Rectal smooth muscle tissue (tissue), 1 donor: ENCODE measurements around the gene MN1.

Source experiments
- H3K27ac ChIP-seq: one replicate; pipeline ENCODE4 v1.7.0; 2013; ENCODE audit warnings: low read depth, low read length, inconsistent platforms
- H3K27me3 ChIP-seq: one replicate; pipeline ENCODE4 v1.7.0; 2013; ENCODE audit warnings: low read length; ENCODE audit not compliant: control insufficient read depth, insufficient read depth
- H3K36me3 ChIP-seq: one replicate; pipeline ENCODE4 v1.7.0; 2013; ENCODE audit warnings: low read length; ENCODE audit not compliant: control insufficient read depth, insufficient read depth
- H3K4me1 ChIP-seq: one replicate; pipeline ENCODE4 v1.7.0; 2013; ENCODE audit warnings: low read length; ENCODE audit not compliant: control insufficient read depth, insufficient read depth
- H3K4me3 ChIP-seq: one replicate; pipeline ENCODE4 v1.7.0; 2013; ENCODE audit warnings: low read length
- H3K9ac ChIP-seq: one replicate; pipeline ENCODE4 v1.7.0; 2013; ENCODE audit warnings: low read length

MN1 gene

DNA sequence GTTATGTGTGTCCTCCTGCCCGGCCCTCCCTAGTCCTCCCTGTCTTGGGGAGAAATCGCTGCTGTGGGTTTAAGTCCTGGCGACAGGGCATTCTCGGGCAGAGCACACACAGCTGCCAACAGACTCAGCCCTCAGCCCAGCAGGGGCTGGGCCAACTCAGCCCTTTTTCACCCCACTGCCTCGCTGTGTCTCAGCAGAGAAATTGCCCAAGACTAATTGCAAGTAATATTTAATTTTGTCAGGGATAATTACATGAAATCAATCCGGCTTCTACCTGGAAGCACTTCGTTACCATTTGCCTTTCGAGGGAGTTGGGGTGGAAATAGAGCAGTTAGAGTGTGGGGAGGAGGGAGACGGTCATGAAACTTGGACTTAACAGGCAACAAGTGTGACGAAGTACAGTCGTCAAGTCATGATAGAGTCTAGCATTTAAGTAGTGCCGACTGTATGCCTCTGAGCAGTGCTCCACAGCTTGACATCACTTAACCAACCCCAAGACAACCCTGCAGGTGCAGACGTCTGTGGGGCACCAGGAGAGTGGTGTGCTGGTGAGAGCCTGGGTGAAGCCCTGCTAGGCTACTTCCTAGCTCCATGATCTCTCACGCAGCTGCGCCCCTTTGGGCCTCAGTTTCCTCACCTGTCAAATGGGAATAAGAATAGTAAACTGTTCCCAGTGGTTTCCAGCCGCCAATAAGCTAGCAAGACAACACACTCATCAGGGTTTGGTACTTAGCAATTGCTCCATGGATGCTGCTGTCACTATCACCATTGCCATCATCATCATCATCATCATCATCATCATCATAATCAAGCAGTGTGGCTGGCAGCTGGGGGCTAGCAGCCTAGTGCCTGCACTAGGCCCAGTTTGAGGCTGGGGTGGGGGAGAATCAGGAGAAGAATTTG lies 29.2 kb downstream of the MN1 start:
- Histone ChIP-seq H3K4me3 (no peak overlapping the region), H3K4me1 (peaks cover 12% of the 10 kb centered on the region), H3K36me3 (no peaks in the 10 kb centered on the region), H3K9ac (no peak overlapping the region), H3K27ac (no peak overlapping the region), H3K27me3 (no peaks in the 10 kb centered on the region)

- Histone ChIP-seq H3K4me3 (no peak overlapping the region), H3K27ac (no peak overlapping the region), H3K4me1 (peaks cover 7% of the 10 kb centered on the region), H3K9ac (no peak overlapping the region), H3K36me3 (no peaks in the 10 kb centered on the region), H3K27me3 (no peaks in the 10 kb centered on the region)
Measured at GRCh38 chr22:27771637-27772036, 29.9 kb downstream of the MN1 start.

DNA sequence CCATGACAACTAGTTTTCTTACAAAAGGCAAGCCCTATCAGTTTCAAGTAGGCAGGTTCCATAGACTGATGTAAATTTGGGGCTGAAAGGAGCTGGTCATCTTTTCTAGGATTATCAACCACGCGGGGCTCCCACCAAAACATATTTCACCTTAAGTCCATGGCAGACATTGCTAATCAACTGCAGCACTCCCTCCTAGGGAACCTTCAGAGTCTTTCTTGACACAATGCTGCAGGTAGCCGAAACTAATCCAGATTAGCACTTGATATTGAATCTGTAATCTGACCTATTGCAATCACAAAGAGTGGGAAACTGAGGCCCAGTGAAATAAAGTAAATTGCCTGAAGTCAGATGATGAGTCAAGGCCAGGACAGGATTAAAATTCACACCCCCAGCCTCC lies 32.5 kb downstream of the MN1 start:
- H3K36me3 ChIP-seq, result no peaks in the 10 kb centered on the region
- no peak overlapping the region for H3K9ac ChIP-seq
- H3K27me3 ChIP-seq, result no peaks in the 10 kb centered on the region
- no peak overlapping the region for H3K27ac ChIP-seq
- H3K4me1 ChIP-seq, result no peaks in the 10 kb centered on the region
- H3K4me3 ChIP-seq, result no peak overlapping the region

DNA sequence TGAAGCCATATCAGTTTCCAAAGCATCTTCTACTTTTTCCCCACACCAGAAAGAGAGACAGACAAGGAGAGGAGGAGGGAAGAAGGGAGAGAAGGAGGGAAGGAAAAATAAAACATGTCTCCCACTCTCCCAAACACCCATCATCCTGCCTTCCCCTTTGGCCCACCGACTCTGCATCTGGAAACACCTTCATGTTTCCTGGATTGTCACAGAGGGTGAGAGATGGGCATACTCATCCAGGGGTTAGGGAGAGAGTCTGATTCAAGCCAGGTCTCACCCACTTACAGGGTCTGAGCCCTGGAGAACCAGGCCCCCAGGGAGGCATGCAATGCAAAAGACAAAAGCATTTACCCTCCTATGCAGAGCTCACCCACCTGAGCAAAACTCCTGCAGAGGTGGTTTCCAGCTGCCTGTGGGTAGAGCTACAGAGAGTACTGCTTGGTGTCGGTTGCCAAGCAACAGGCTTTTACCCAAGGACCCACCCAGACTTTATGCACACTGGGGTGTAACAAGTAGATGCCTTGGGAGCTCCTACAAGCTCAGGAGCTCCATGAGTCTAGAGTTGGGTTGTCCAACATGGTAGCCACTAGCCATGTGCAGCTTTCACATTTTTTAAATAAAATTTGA lies 33.4 kb downstream of the MN1 start:
- H3K4me1 ChIP-seq, result no peaks in the 10 kb centered on the region
- H3K9ac ChIP-seq, result no peak overlapping the region
- no peaks in the 10 kb centered on the region for H3K36me3 ChIP-seq
- no peak overlapping the region for H3K4me3 ChIP-seq
- H3K27me3 ChIP-seq, result no peaks in the 10 kb centered on the region
- no peak overlapping the region for H3K27ac ChIP-seq

DNA sequence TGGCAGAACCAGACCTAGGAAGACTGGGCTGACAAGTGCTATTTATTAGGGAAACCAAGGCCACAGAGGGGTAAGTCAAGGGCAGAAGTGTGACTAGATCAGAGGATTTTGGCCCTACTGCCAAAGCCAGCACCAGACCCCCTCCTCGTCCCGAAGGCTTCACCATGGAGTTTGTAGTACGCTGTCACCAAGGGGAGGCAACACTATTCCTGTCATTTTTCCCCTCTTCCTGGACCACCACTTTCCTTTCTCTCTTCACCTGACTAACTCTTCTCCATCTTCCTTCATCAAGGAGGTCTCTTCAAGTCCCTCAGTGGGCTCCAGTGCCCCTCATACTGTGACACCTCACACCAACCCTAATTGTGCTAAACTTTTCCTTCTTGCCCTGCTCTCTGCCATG lies 34.9 kb downstream of the MN1 start:
- Histone ChIP-seq H3K27me3 (no peaks in the 10 kb centered on the region), H3K27ac (no peak overlapping the region), H3K4me3 (no peak overlapping the region), H3K9ac (no peak overlapping the region), H3K36me3 (no peaks in the 10 kb centered on the region), H3K4me1 (no peaks in the 10 kb centered on the region)

GRCh38 chr22:27765706-27766291 lies 35.8 kb downstream of the MN1 start:
- Histone ChIP-seq H3K27ac (no peak overlapping the region), H3K9ac (no peak overlapping the region), H3K4me1 (no peaks in the 10 kb centered on the region), H3K27me3 (no peaks in the 10 kb centered on the region), H3K36me3 (no peaks in the 10 kb centered on the region), H3K4me3 (no peak overlapping the region)

DNA sequence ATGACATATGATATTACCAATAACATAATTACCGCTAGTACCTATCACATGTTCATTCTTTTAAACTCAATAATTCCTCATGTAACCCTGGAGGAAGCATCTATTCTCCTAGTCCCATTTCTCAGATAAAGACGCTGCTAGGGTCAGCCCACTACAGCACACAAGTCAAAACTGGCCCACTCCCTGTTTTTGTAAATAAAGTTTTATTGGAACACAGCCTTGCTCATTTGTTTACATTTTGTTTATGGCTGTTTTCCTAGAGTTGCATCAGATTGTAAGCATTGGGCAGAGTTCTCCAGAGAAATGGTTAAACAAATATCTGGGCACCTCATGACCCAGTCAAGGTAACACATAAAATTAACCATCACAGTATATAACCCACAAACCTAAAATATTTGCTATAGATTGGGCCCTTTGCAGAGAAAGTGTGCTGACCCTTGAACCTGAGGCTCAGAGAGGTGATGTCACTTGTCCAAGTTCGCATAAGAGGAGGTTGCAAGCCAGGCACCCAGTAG lies 36.8 kb downstream of the MN1 start:
- Histone ChIP-seq H3K27ac (no peak overlapping the region), H3K4me1 (no peaks in the 10 kb centered on the region), H3K9ac (no peak overlapping the region), H3K36me3 (no peaks in the 10 kb centered on the region), H3K27me3 (no peaks in the 10 kb centered on the region), H3K4me3 (no peak overlapping the region)

GRCh38 chr22:27761665-27762064 lies 39.9 kb downstream of the MN1 start:
- H3K9ac ChIP-seq, result no peak overlapping the region
- H3K4me1 ChIP-seq, result no peaks in the 10 kb centered on the region
- H3K4me3 ChIP-seq, result no peak overlapping the region
- no peaks in the 10 kb centered on the region for H3K27me3 ChIP-seq
- no peak overlapping the region for H3K27ac ChIP-seq
- H3K36me3 ChIP-seq, result no peaks in the 10 kb centered on the region

- Histone ChIP-seq H3K4me1 (no peaks in the 10 kb centered on the region), H3K27me3 (no peaks in the 10 kb centered on the region), H3K4me3 (no peak overlapping the region), H3K9ac (no peak overlapping the region), H3K27ac (no peak overlapping the region), H3K36me3 (no peaks in the 10 kb centered on the region)
Measured at GRCh38 chr22:27761000-27761399, 40.6 kb downstream of the MN1 start.

- Histone ChIP-seq H3K9ac (no peak overlapping the region), H3K4me3 (no peak overlapping the region), H3K36me3 (no peaks in the 10 kb centered on the region), H3K27ac (no peak overlapping the region), H3K4me1 (no peaks in the 10 kb centered on the region), H3K27me3 (no peaks in the 10 kb centered on the region)
Measured at GRCh38 chr22:27760474-27760873, 41.1 kb downstream of the MN1 start.

GRCh38 chr22:27757928-27758525 lies 43.5 kb downstream of the MN1 start:
- Histone ChIP-seq H3K27me3 (no peaks in the 10 kb centered on the region), H3K27ac (no peak overlapping the region), H3K9ac (no peak overlapping the region), H3K4me3 (no peak overlapping the region), H3K4me1 (peaks cover 2% of the 10 kb centered on the region), H3K36me3 (no peaks in the 10 kb centered on the region)

DNA sequence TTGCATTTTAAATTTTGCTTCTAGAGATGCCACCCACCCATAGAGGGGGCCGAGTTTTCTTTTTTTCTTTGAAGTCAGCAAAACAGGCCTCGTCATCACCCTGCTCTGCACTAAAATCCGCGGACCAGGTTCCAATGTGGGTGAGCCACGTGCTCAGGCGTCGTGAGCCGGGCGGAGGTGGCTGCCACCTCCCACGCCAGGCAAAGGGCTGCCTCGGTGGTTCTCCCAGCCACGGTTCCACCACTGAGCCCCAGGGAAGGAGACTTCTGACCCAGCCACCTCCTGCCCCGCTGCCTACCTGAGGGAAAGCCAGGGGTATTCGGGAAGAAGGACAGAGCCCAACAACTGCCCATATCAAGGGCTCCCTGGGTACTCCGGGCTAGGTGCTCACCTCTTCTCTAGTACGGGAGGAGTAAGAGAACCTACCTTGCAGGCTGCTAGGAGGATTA lies 45.3 kb downstream of the MN1 start:
- Histone ChIP-seq H3K4me1 (peaks cover 7% of the 10 kb centered on the region), H3K4me3 (no peak overlapping the region), H3K36me3 (no peaks in the 10 kb centered on the region), H3K27me3 (no peaks in the 10 kb centered on the region), H3K27ac (no peak overlapping the region), H3K9ac (no peak overlapping the region)
